Suprapubic skin (tissue), 4 donors: Measurements from ENCODE around the gene GNAL.

Experiments
- EP300 ChIP-seq: sonication (generic); formaldehyde crosslinking; IDR thresholded peaks from one replicate; pipeline ENCODE4 v1.6.1; 2017; ENCODE audit warnings: antibody characterized with exemption
- POLR2AphosphoS5 ChIP-seq, 3 donors: sonication (generic); formaldehyde crosslinking; IDR thresholded peaks; one replicate each; pipeline ENCODE4 v1.6.1; 2017; ENCODE audit warnings: antibody characterized with exemption in 3 of 3

DNA sequence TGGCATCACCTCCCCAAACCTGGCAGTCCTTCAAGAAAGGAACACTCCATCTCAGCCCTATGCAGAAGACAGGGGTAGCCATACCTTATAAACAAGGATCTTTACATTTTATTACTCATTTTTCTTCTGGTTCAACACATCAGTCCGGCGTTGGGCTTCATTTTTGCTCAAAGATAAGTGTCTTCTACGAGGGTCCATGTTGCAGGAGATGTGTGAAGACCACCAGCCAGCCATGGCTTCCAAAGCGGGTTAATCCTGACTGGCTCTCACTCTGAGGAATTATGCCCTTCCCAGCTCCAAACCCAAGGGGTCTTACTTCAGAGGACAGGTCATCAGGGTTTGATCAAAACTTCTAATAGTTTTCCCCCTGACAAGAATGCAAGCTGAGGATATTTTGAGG, 23.9 kb upstream of the GNAL start:
- no peak for TF ChIP-seq EP300
- TF ChIP-seq POLR2AphosphoS5 (IDR thresholded peaks at IDR 0.05) = no peak
